Ishikawa (cell line): ENCODE measurements around the gene SYCN.
A peak's percentile ranks its signal among the peaks of the same experiment; 100 is the strongest.

ENCODE experiments used
- CEBPB ChIP-seq: IDR thresholded peaks from 2 replicates; pipeline ENCODE4 v1.6.1; 2012
- CREB1 ChIP-seq: IDR thresholded peaks from 2 replicates; pipeline ENCODE4 v1.6.1; 2012; ENCODE audit warnings: low read depth
- EGR1 ChIP-seq: IDR thresholded peaks from 2 replicates; pipeline ENCODE4 v1.6.1; 2012
- EP300 ChIP-seq: IDR thresholded peaks from 2 replicates; pipeline ENCODE4 v1.6.1; 2012; ENCODE audit warnings: borderline replicate concordance
- FOXM1 ChIP-seq: IDR thresholded peaks from 2 replicates; pipeline ENCODE4 v1.6.1; 2012; ENCODE audit warnings: low read depth, borderline replicate concordance
- MAX ChIP-seq: IDR thresholded peaks from 2 replicates; pipeline ENCODE4 v1.6.1; 2012
- NFIC ChIP-seq: IDR thresholded peaks from 2 replicates; pipeline ENCODE4 v1.6.1; 2012
- RAD21 ChIP-seq: IDR thresholded peaks from 2 replicates; pipeline ENCODE4 v1.6.1; 2012; ENCODE audit warnings: low read depth
- REST ChIP-seq: IDR thresholded peaks from 2 replicates; pipeline ENCODE4 v1.6.1; 2012; ENCODE audit warnings: low read depth, mild to moderate bottlenecking
- TAF1 ChIP-seq: IDR thresholded peaks from 2 replicates; pipeline ENCODE4 v1.6.1; 2012; ENCODE audit warnings: low read depth, mild to moderate bottlenecking
- TCF12 ChIP-seq: IDR thresholded peaks from 2 replicates; pipeline ENCODE4 v1.6.1; 2012; ENCODE audit warnings: low read depth
- TEAD4 ChIP-seq: IDR thresholded peaks from 2 replicates; pipeline ENCODE4 v1.6.1; 2012
- USF1 ChIP-seq: IDR thresholded peaks from 2 replicates; pipeline ENCODE4 v1.6.1; 2012
- YY1 ChIP-seq: IDR thresholded peaks from 2 replicates; pipeline ENCODE4 v1.6.1; 2012; ENCODE audit warnings: low read depth
- ZBTB7A ChIP-seq: IDR thresholded peaks from 2 replicates; pipeline ENCODE4 v1.6.1; 2012; ENCODE audit warnings: low read depth

The SYCN gene

GRCh38 chr19:39166571-39167391 is 37.3 kb downstream of the SYCN start:
- TF ChIP-seq ZBTB7A (peak; percentile 77), USF1 (peak; percentile 65; the same call in 1 of the 2 replicates), NFIC (peak; percentile 64), YY1 (no peak)

GRCh38 chr19:39165857-39166256 is 38.2 kb downstream of the SYCN start:
- no peak for TF ChIP-seq TCF12
- no peak for TF ChIP-seq FOXM1
- TF ChIP-seq ZBTB7A, result no peak
- no peak for TF ChIP-seq USF1
- TF ChIP-seq EP300, result no peak
- TF ChIP-seq CEBPB, result no peak
- no peak for TF ChIP-seq REST
- no peak for TF ChIP-seq MAX
- TF ChIP-seq RAD21, result no peak

- TF ChIP-seq RAD21 (no peak), ZBTB7A (no peak), MAX (no peak)
Observed at GRCh38 chr19:39164289-39164688, 39.8 kb downstream of the SYCN start.

- no peak for TF ChIP-seq CEBPB
- TF ChIP-seq EP300, result no peak
- TF ChIP-seq TCF12, result no peak
- TF ChIP-seq MAX, result no peak
- TF ChIP-seq CREB1, result no peak
- TF ChIP-seq USF1, result no peak
- no peak for TF ChIP-seq ZBTB7A
- TF ChIP-seq REST, result no peak
- no peak for TF ChIP-seq NFIC
Observed at GRCh38 chr19:39163621-39164020, 40.4 kb downstream of the SYCN start.

GRCh38 chr19:39162441-39163043 is 41.5 kb downstream of the SYCN start:
- TF ChIP-seq FOXM1, result no peak
- TF ChIP-seq TEAD4, result no peak
- no peak for TF ChIP-seq YY1
- TF ChIP-seq ZBTB7A, result no peak
- TF ChIP-seq TAF1, result no peak
- TF ChIP-seq CEBPB, result no peak

- no peak for TF ChIP-seq CEBPB
- no peak for TF ChIP-seq EP300
- no peak for TF ChIP-seq RAD21
- TF ChIP-seq TAF1, result no peak
- no peak for TF ChIP-seq USF1
- TF ChIP-seq MAX, result no peak
- TF ChIP-seq NFIC, result no peak
- no peak for TF ChIP-seq YY1
- no peak for TF ChIP-seq FOXM1
- TF ChIP-seq EGR1, result no peak
Observed at GRCh38 chr19:39160889-39161672, 43.0 kb downstream of the SYCN start.
